Nephron (organoid): ENCODE measurements around the gene IDUA.
A peak's percentile ranks its signal among the peaks of the same experiment; 100 is the strongest.

Source experiments
- H3K27ac Mint-ChIP-seq, 3 experiments: 2 replicates each; pipeline ENCODE4 v1.8.0; 2020; ENCODE audit warnings: mixed read lengths in 3 of 3, mild to moderate bottlenecking in 2 of 3, moderate library complexity in 1 of 3
- H3K27me3 Mint-ChIP-seq: 2 replicates; pipeline ENCODE4 v1.8.0; 2021; ENCODE audit warnings: low read depth, mild to moderate bottlenecking, moderate library complexity, mixed read lengths
- H3K36me3 Mint-ChIP-seq: 2 replicates; pipeline ENCODE4 v1.8.0; 2020; ENCODE audit warnings: low read depth, mixed read lengths
- H3K4me1 Mint-ChIP-seq: 2 replicates; pipeline ENCODE4 v1.8.0; 2020; ENCODE audit warnings: mixed read lengths
- H3K4me3 Mint-ChIP-seq, 3 experiments: 2 replicates each; pipeline ENCODE4 v1.8.0; 2020; ENCODE audit warnings: mild to moderate bottlenecking in 3 of 3, mixed read lengths in 3 of 3, moderate library complexity in 2 of 3
- H3K9me3 Mint-ChIP-seq: 2 replicates; pipeline ENCODE4 v1.8.0; 2020; ENCODE audit warnings: mixed read lengths
- CTCF ChIP-seq, 3 experiments: fragments of 200-600 bp; sonication (generic); IDR thresholded peaks; one replicate each; pipeline ENCODE4 v1.5.0; 2021; ENCODE audit warnings: antibody characterized with exemption in 3 of 3; ENCODE audit not compliant: unreplicated experiment in 3 of 3

IDUA gene

GRCh38 chr4:984336-985054 lies 2.3 kb upstream of the IDUA start:
- Mint-ChIP-seq H3K9me3 (no peaks in the 10 kb centered on the region), H3K4me1 (peaks cover 11% of the 10 kb centered on the region), H3K36me3 (no peaks in the 10 kb centered on the region), H3K27me3 (no peaks in the 10 kb centered on the region), H3K27ac (no peak overlapping the region), H3K4me3 (peak overlapping the region in 2 of 3 experiments; percentile 11 to 48)
- TF ChIP-seq CTCF (IDR thresholded peaks at IDR 0.05; ENCODE audit: unreplicated experiment in 3 of 3): no peak

GRCh38 chr4:985123-985830 lies 1.6 kb upstream of the IDUA start:
- TF ChIP-seq CTCF (IDR thresholded peaks at IDR 0.05; ENCODE audit: unreplicated experiment in 3 of 3): no peak
- Mint-ChIP-seq H3K36me3 (no peaks in the 10 kb centered on the region), H3K27me3 (no peaks in the 10 kb centered on the region), H3K4me3 (peak overlapping the region; percentile 93 to 96 (median 95)), H3K9me3 (no peaks in the 10 kb centered on the region), H3K4me1 (peaks cover 11% of the 10 kb centered on the region), H3K27ac (no peak overlapping the region)

GRCh38 chr4:986428-986878 lies 391 bp upstream of the IDUA start:
- no peaks in the 10 kb centered on the region for H3K27me3 Mint-ChIP-seq
- H3K4me3 Mint-ChIP-seq: peak overlapping the region; percentile 93 to 96 (median 95)
- no peak for TF ChIP-seq CTCF (IDR thresholded peaks at IDR 0.05; ENCODE audit: unreplicated experiment in 3 of 3)
- H3K4me1 Mint-ChIP-seq: peaks cover 11% of the 10 kb centered on the region
- H3K36me3 Mint-ChIP-seq: no peaks in the 10 kb centered on the region
- peak overlapping the region; percentile 71 to 84 (median 79) for H3K27ac Mint-ChIP-seq
- no peaks in the 10 kb centered on the region for H3K9me3 Mint-ChIP-seq

- TF ChIP-seq CTCF (IDR thresholded peaks at IDR 0.05; ENCODE audit: unreplicated experiment in 3 of 3): no peak
- H3K4me3 Mint-ChIP-seq: peak overlapping the region; percentile 83 to 84 (median 83)
- H3K27me3 Mint-ChIP-seq: no peaks in the 10 kb centered on the region
- peaks cover 11% of the 10 kb centered on the region for H3K4me1 Mint-ChIP-seq
- no peaks in the 10 kb centered on the region for H3K9me3 Mint-ChIP-seq
- H3K27ac Mint-ChIP-seq: no peak overlapping the region
- no peaks in the 10 kb centered on the region for H3K36me3 Mint-ChIP-seq
These were observed 1.0 kb downstream of the IDUA start for GRCh38 chr4:987624-988513.

- Mint-ChIP-seq H3K9me3 (no peaks in the 10 kb centered on the region), H3K27me3 (no peaks in the 10 kb centered on the region), H3K4me3 (peak overlapping the region in 2 of 3 experiments; percentile 64 to 65), H3K27ac (no peak overlapping the region), H3K36me3 (no peaks in the 10 kb centered on the region), H3K4me1 (peaks cover 6% of the 10 kb centered on the region)
- no peak for TF ChIP-seq CTCF (IDR thresholded peaks at IDR 0.05; ENCODE audit: unreplicated experiment in 3 of 3)
These were observed 2.2 kb downstream of the IDUA start for GRCh38 chr4:988726-989721.
